ENCODE data around the gene RSBN1. TPM values are rescaled to one million over a fixed set of nuclear protein-coding genes. Genes with fewer than 3 reads are reported as not detected.

The RSBN1 gene
- total RNA-seq, 1 donor from 2014 or later = 15.0 TPM

DNA sequence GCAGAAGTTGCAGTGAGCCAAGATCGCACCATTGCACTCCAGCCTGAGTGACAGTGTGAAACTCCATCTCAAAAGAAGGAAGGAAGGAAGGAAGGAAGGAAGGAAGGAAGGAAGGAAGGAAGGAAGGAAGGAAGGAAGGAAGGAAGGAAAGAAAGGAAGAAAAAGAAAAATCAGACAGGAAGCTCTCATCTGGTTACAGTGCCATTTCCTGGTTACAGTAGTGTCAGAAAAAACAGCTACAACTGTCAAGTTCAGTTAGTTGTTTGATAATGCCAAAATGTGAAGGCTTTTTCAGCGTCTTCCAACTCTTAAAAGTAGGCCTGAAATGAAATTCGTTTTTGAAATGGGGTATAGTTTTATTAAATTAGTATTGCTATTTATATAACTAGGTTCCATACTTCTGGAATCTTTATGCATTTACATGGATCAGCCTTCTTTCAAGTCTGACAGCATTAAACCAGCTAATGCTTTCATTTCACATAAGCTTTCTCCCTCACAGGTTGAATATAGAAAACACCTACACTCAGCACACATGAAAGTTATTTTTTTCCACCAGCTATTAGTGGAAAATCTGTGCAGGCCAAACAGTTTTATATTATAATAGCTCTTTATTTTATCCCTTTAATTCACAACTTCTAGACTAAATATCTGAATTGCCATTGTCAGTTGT is 38.0 kb upstream of the RSBN1 start:
- no peaks in the 10 kb centered on the region for H3K9me3 Mint-ChIP-seq (ENCODE audit: unreplicated experiment)
- no peaks in the 10 kb centered on the region for H3K27me3 Mint-ChIP-seq (ENCODE audit: unreplicated experiment)
- H3K4me1 Mint-ChIP-seq (ENCODE audit: unreplicated experiment) = no peaks in the 10 kb centered on the region
- H3K4me3 Mint-ChIP-seq (ENCODE audit: unreplicated experiment) = no peak overlapping the region
- no peaks in the 10 kb centered on the region for H3K36me3 Mint-ChIP-seq (ENCODE audit: low read depth, unreplicated experiment)
- TF ChIP-seq, protein P1, sequence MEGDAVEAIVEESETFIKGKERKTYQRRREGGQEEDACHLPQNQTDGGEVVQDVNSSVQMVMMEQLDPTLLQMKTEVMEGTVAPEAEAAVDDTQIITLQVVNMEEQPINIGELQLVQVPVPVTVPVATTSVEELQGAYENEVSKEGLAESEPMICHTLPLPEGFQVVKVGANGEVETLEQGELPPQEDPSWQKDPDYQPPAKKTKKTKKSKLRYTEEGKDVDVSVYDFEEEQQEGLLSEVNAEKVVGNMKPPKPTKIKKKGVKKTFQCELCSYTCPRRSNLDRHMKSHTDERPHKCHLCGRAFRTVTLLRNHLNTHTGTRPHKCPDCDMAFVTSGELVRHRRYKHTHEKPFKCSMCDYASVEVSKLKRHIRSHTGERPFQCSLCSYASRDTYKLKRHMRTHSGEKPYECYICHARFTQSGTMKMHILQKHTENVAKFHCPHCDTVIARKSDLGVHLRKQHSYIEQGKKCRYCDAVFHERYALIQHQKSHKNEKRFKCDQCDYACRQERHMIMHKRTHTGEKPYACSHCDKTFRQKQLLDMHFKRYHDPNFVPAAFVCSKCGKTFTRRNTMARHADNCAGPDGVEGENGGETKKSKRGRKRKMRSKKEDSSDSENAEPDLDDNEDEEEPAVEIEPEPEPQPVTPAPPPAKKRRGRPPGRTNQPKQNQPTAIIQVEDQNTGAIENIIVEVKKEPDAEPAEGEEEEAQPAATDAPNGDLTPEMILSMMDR (IDR thresholded peaks at IDR 0.05; ENCODE audit: unreplicated experiment) = no peak
- no peak overlapping the region for H3K27ac Mint-ChIP-seq (ENCODE audit: unreplicated experiment)
- no peak for DNase-seq (ENCODE audit: low spot score)

DNA sequence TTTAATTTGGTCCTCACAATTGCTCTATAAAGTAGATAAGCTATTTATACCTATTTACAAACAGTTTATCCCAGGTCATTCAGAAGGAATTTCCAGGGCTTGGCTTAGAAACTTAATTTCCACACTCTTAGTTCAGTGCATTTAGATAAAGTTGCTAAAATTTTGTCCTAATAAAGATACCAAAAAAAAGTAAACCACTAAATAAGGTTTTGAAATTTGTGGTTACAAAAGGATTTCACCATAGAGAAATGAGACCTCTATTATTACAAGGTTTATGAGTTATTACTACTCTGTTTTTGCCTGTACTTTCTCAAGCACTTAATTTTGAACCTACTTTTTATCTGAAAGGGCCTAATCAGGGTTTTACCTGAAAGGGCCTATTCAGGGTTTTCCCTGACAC is 36.8 kb upstream of the RSBN1 start:
- Mint-ChIP-seq H3K9me3 (ENCODE audit: unreplicated experiment) (no peaks in the 10 kb centered on the region), H3K4me1 (ENCODE audit: unreplicated experiment) (no peaks in the 10 kb centered on the region), H3K36me3 (ENCODE audit: low read depth, unreplicated experiment) (no peaks in the 10 kb centered on the region), H3K27ac (ENCODE audit: unreplicated experiment) (no peak overlapping the region), H3K4me3 (ENCODE audit: unreplicated experiment) (no peak overlapping the region), H3K27me3 (ENCODE audit: unreplicated experiment) (no peaks in the 10 kb centered on the region)
- TF ChIP-seq, protein P1 (IDR thresholded peaks at IDR 0.05; ENCODE audit: unreplicated experiment) = no peak
- DNase-seq (ENCODE audit: low spot score) = no peak

DNA sequence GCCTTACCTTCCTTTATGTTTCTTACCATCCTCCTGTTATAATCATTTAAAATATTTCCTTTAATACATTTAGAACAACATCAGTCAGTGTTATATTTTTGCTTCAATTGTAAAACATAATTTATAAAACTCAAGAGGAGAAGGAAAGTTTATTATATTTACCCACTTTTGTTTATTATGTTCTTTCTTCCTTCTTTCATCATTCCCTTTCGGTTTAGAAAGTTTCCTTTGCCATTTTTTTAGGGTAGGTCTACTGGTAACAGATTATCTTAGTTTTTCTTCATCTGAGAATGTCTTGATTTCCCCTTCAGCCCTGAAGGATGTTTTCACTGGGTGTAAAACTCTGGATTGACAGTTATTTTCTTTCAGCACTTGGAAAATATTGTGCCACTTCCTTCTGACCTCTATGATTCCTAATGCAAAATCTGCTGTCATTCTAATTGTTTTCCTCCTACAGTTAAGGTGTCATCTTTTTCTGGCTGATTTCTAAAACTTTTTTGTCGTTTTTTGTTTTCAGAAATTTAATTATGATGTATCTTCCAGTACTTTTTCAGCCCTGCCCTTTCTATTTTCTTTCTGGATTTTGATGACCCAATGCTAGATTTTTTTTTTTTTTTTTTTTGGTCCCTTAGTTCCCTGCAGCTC is 34.2 kb upstream of the RSBN1 start:
- no peaks in the 10 kb centered on the region for H3K36me3 Mint-ChIP-seq (ENCODE audit: low read depth, unreplicated experiment)
- H3K27me3 Mint-ChIP-seq (ENCODE audit: unreplicated experiment) = peaks cover 2% of the 10 kb centered on the region
- TF ChIP-seq, protein P1 (IDR thresholded peaks at IDR 0.05; ENCODE audit: unreplicated experiment) = no peak
- no peak overlapping the region for H3K4me3 Mint-ChIP-seq (ENCODE audit: unreplicated experiment)
- DNase-seq (ENCODE audit: low spot score) = no peak
- no peaks in the 10 kb centered on the region for H3K4me1 Mint-ChIP-seq (ENCODE audit: unreplicated experiment)
- H3K27ac Mint-ChIP-seq (ENCODE audit: unreplicated experiment) = no peak overlapping the region
- no peaks in the 10 kb centered on the region for H3K9me3 Mint-ChIP-seq (ENCODE audit: unreplicated experiment)

DNA sequence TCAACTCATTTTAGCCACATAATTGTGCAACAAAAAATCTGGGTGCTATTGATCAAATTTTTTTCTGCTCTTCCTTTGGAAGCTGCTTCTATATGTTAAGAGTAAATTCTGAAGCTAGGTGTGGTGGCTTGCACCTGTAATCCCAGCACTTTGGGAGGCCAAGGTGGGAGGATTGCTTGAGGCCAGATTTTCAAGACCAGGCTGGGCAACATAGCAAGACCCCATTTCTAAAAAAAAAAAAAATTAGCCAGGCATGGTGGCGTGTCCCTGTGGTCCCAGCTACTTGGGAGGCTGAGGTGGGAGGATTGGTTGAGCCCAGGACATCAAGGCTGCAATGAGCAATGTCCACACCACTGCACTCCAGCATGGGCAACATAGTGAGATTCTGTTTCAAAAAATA is 24.3 kb upstream of the RSBN1 start:
- TF ChIP-seq, protein P1 (IDR thresholded peaks at IDR 0.05; ENCODE audit: unreplicated experiment) = no peak
- H3K36me3 Mint-ChIP-seq (ENCODE audit: low read depth, unreplicated experiment) = no peaks in the 10 kb centered on the region
- no peaks in the 10 kb centered on the region for H3K27me3 Mint-ChIP-seq (ENCODE audit: unreplicated experiment)
- no peak overlapping the region for H3K27ac Mint-ChIP-seq (ENCODE audit: unreplicated experiment)
- no peaks in the 10 kb centered on the region for H3K9me3 Mint-ChIP-seq (ENCODE audit: unreplicated experiment)
- DNase-seq (ENCODE audit: low spot score) = no peak
- H3K4me3 Mint-ChIP-seq (ENCODE audit: unreplicated experiment) = no peak overlapping the region
- no peaks in the 10 kb centered on the region for H3K4me1 Mint-ChIP-seq (ENCODE audit: unreplicated experiment)

DNA sequence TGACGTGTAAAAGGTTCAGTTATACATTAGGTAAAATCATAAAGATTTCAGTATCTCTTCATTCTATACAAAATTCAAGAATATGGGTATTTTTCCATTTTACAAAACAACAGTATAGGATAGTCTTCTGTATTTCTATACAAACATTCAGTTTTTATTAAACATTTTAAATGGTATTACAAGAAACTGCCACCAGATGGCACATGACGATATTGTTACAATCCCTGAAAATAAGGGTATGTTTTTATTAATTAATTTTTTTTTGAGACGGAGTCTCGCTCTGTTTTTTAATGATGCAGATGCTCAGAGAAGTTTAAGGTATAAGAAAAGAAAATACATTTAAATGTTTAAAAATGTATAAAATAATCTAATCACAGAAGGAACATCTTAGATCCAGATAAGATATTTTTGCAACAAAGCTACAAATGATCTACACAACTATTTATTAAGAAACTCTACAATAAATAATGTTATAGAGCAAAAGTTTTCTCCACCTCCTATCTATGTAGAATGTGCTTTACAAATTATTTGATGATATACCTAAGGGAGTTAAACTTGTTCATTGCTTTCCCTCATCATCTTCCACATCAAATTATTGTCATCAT is 23.5 kb upstream of the RSBN1 start:
- Mint-ChIP-seq H3K4me3 (ENCODE audit: unreplicated experiment) (no peak overlapping the region), H3K27me3 (ENCODE audit: unreplicated experiment) (no peaks in the 10 kb centered on the region), H3K36me3 (ENCODE audit: low read depth, unreplicated experiment) (no peaks in the 10 kb centered on the region), H3K9me3 (ENCODE audit: unreplicated experiment) (no peaks in the 10 kb centered on the region), H3K27ac (ENCODE audit: unreplicated experiment) (no peak overlapping the region), H3K4me1 (ENCODE audit: unreplicated experiment) (no peaks in the 10 kb centered on the region)
- TF ChIP-seq, protein P1 (IDR thresholded peaks at IDR 0.05; ENCODE audit: unreplicated experiment) = peak; percentile 75
- DNase-seq (ENCODE audit: low spot score) = no peak
